GM19467 (cell line): ENCODE data around the gene GGTLC2.
"Not testable (repeated sequence)": the region's sequence is repeated elsewhere in the genome, so short reads cannot be mapped to it uniquely, and the experiment has no call there.

Source experiments
- ATAC-seq: cut with Tn5 transposase; IDR thresholded peaks from one replicate; pipeline ENCODE4 v1.9.1; 2021; ENCODE audit warnings: mild to moderate bottlenecking, moderate library complexity; ENCODE audit not compliant: unreplicated experiment

Gene GGTLC2

DNA sequence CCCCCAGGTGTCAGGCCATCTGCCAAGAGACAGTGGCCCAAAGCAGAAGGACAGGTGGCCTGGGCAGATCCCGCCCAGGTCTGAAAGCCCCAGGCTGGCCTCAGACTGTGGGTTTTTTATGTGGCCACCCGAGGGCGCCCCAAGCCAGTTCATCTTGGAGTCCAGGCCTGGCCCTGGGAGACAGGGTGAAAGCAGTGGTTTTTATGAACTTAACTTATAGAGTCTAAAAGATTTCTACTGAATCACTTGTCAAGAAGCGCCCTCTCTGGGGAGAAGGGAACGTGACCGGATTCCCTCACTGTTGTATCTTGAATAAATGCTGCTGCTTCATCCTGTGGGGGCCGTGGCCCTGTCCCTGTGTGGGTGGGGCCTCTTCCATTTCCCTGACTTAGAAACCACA lies 8.2 kb upstream of the GGTLC2 start:
- not testable (repeated sequence) for ATAC-seq

DNA sequence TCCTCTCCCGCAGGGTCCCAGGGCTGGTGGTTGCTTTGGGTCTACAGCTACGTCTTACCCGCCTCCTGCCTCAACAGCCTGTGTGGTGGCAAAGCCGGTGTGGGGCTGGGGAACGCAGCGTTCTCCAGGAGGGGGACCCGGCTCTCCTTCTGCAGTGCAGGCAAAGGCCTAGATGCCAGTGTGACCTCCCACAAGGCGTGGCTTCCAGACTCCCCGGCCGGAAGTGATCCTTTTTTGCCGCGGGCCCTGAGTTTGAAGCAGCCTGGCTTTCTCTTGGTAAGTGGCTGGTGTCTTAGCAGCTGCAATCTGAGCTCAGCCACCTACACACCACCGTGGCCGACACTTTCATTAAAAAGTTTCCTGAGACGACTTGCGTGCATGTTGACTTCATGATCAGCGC lies 6.1 kb upstream of the GGTLC2 start:
- not testable (repeated sequence) for ATAC-seq

DNA sequence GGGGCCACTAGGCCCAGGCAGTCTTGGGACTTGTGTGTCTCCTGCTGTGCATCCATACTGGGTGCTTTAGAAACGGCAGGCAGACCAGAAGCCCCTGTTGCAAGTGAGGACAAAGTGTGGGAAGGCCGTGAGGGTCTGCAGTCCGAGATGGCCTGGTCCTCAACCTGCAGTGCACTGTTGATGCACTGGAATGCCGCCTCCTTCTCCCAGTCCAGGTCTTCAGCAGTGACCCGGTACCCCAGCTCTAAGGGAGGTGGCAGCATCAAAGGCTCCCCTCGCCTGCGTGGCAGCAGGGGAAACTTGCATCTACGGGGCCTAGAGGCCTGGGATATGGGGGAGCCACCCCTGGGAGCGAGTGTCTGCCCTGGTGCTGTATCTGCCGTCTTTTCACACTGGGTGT lies 2.2 kb upstream of the GGTLC2 start:
- not testable (repeated sequence) for ATAC-seq

DNA sequence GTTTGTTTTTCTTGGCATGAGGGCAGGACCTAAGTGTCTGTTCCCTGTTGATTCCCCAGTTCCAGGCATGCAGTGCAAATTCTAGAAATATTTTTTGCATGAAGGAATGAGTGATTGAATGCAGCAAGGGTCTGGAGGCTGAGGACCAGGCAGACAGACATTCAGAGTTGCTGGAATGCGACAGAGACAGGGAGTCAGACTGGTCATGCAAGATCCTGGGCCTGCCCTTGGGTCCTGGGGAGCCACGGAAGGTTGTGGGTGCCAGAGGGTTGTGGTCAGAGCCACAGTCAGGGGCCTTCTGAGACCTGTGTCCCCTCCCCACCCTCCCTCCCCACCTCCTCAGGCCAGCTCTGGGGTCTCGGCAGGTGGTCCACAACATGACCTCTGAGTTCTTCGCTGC lies 1.6 kb downstream of the GGTLC2 start:
- ATAC-seq = not testable (repeated sequence)

GRCh38 chr22:22647952-22648351 lies 3.5 kb downstream of the GGTLC2 start:
- ATAC-seq = not testable (repeated sequence)

- not testable (repeated sequence) for ATAC-seq
Measured at GRCh38 chr22:22648863-22649536, 4.6 kb downstream of the GGTLC2 start.

DNA sequence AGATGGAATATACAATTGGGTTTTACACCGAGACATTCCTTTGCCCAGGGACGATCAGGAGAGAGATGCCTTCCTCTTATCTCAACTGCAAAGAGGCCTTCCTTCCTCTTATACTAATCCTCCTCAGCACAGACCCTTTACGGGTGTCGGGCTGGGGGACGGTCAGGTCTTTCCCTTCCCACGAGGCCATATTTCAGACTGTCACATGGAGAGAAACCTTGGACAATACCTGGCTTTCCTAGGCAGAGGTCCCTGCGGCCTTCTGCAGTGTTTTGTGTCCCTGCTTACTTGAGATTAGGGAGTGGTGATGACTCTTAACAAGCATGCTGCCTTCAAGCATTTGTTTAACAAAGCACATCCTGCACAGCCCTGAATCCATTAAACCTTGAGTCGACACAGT lies 5.3 kb downstream of the GGTLC2 start:
- ATAC-seq = not testable (repeated sequence)

- ATAC-seq = not testable (repeated sequence)
Measured at GRCh38 chr22:22650398-22650797, 6.0 kb downstream of the GGTLC2 start.

DNA sequence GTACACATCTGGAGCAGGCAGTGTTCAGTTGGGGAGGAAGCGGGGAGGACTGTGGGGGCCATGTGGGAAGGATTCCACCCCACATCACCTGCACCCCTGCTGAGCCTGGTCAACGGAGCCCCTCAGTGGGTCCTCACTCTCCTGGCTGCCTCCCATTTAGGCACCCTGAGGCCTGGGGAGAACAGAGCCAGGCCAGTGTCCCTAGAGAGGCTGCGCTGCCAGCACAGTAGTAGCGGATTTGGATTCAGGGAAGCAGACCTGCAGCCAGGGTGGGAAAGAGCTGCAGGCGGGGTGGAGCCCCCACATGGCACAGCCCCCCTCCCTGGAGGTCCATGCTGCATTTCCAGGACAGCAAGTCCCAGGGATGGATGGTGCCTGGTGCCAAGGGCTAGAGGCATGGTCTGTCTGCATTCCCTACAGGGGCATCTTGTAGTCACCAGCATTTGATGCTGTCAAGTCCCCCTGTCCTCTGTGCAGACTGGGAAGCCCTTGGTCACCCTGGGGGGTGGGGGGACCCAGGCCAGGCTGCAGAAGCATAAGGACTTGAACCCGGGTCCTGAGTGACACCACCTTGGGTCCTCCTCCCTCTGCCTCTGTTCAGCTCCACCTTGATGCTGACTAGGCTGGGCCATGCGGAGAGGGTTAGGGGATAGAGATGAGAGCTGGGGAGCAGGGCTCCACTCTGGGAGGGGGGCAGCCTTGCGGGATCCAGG lies 6.5 kb downstream of the GGTLC2 start:
- ATAC-seq = not testable (repeated sequence)

- not testable (repeated sequence) for ATAC-seq
Measured at GRCh38 chr22:22651593-22651992, 7.2 kb downstream of the GGTLC2 start.

DNA sequence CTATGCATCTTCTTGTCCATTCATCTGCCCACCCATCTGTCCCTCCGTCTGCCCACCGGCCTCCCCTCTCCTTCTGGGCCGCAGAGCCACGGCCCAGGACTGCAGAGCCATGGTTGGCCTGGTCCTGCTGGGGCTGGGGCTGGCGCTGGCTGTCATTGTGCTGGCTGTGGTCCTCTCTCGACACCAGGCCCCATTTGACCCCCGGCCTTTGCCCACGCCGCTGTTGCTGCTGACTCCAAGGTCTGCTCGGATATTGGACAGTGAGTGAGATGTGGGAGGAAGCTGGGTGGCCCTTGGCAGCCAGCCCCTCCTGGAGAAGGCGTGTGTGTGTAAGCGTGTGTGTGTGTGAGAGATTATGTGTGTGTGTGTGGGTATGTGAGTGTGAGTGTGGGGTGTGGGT lies 7.7 kb downstream of the GGTLC2 start:
- ATAC-seq = not testable (repeated sequence)

GRCh38 chr22:22652573-22652972 lies 8.2 kb downstream of the GGTLC2 start:
- ATAC-seq = not testable (repeated sequence)

DNA sequence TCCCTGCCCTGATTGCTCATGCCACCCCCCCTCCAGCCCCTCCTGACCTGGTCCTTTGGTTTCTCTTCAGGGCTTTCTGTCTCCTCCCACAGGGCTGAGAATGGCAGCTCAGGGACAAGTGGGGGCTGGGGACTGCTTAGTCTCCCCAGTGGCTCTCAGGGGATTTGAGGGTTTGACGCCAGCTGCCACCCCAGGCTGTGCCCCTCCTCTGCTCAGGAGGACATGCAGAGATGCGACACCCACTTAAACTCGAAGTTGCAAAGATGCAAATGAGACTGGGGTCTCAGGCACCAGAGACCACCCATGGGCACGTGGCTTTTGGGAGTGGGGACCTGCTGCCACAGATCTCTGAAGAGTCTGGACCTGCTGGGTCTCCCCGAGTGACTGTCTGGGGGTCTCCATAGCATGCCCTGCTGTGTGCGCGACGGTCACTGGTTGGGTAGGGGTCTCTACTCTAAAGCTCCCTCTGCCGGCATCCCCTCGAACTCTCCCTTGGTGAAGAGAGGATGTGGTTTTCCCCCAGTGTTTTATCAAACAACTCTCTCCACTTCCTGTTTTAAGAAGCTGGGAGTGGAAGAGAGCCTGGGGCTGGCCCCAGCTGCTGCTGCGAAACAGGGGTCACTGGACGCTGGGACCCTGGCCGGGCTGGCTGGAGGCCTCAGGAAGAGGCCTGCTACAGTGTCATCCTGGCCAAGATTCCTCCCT lies 9.4 kb downstream of the GGTLC2 start:
- ATAC-seq = not testable (repeated sequence)

DNA sequence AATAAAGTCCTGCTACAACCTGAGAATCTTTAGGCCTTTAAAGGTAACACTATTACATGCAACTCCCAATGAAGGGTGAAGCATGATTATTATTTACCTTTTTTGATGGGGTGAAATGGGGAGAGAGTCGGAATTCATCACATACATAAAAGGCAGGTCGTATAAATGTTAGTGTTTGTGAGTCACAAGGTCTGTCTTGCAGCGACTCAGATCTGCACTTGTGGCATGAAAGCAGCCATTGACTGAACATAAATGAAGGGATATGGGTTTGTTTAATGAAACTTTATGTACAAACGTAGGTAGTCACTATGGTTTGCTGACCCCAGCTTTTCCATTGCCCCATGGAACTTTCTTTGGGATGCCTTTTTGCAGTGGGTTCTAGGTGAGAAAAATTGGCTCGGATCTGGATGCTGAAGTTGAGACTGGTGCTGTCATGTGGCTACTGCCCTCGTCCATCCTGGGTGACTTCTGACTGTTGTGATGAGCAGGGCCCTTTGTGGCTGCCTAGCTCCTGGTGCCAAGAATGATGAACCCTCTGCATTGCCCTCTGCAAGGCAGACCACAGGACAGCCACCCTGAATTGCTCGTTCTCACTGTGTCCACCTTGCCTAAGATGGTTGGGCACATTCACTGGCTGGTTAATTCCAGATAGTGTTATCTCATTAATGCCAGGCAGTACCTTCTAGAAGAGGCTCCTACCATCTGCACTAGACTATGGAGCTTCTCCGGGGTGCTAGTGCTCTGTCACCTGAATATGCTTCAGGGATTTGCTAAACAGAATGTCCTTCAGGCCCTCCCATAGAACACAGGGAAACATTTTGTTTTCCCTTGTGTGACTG lies 11.3 kb downstream of the GGTLC2 start:
- no peak for ATAC-seq

- ATAC-seq = no peak
Measured at GRCh38 chr22:22657712-22658111, 13.3 kb downstream of the GGTLC2 start.

DNA sequence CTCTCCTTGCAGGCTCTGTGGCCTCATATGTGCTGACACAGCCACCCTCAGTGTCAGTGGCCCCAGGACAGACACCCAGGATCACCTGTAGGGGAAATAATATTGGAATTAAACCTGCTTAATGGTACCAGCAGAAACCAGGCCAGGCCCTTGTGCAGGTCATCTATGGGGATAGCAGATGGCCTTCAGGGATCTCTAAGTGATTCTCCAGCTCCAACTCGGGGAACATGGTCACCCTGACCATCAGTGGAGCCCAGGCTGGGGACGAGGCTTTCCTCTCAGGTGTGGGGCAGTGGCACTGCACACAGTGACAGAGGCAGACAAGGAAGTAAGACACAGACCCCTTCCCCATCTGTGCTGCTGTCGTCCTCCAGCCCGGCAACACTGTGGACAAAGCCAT lies 16.9 kb downstream of the GGTLC2 start:
- no peak for ATAC-seq

- no peak for ATAC-seq
Measured at GRCh38 chr22:22662095-22662494, 17.7 kb downstream of the GGTLC2 start.

- ATAC-seq = no peak
Measured at GRCh38 chr22:22663861-22664800, 19.7 kb downstream of the GGTLC2 start.

DNA sequence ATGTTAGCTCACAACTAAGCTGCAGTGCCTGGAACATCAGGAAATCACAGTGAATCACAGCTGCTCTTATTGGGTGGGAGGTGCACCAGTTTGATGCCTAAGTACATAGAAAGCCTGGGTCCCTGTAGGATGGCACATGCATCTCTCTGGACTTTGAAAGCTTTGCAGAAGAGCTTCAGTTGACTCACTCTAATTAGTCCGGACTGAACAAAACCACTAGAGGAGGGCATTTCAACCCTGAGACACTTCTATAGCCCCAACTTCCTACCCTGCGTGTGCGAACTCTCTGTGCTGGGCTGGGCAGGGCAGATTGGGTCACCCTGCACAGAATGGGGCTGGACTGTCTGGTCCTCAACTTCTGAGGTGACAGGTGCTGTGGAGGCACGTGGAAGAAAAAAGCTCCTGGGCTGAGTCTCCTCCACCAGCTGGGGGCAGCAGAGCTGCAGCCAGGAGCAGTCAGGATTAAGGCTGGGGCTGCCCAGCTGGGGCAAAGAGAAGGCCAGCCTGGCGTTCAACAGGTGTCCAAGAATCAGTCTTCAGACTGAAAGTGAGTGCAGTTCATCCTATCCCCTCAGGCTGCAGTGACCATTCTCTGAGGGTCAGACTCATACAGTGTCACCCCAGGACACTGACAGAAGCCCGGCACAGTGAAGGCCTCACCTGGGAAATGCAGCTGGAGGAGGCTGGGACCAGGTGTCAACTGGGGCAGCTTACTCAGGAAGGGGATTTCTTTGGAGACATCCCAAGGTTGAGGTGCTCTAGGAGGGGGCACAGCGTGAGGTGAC lies 22.1 kb downstream of the GGTLC2 start:
- no peak for ATAC-seq
